Measurements from ENCODE around the gene MAPK9. TPM values are rescaled to one million over a fixed set of nuclear protein-coding genes. Genes with fewer than 3 reads are reported as not detected.

Gene MAPK9
- total RNA-seq, 1 experiment from 2014 or later = 38.6 TPM

DNA sequence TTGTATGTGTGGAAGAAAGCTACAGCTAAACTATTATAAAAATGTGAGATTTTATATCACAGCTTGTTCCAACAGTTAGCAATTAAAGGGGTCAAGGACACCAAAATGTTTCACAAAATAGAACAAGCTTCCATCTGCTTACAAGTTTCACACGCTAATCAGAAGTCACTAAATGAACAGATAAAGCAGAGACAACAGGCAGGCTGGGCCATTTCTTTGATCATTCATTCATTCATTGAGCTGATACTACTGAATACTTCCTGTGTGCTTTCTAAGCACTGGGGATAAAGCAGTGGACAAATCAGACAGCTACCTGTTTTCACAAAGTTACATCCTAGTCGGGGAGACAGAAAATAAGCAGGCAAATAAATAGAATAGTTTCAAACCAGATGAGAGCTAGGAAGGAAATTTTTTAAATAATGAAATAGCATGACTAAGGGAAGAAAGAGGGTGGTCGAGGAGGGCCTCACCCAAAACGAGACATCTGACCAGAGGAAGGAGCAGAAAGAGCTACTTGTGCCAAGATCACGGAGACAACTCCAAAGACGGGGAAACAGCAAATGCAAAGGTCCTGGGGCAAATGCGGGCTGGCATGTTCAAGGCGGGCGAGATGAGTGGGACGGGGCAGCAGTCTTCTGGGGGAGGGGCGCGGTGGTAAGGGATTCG, 1.2 kb downstream of the MAPK9 start:
- WGBS (ENCODE audit: extremely low coverage, insufficient read length, low lambda C conversion rate) = no CpG with 5 or more reads among the region's 13 CpGs

More for the DNA sequence above, 1.2 kb downstream of the MAPK9 start:
- no peak for DNase-seq
- no peak overlapping the region for H2BK5ac ChIP-seq (ENCODE audit: insufficient read length, low read length)
- no peak overlapping the region for H3K14ac ChIP-seq (ENCODE audit: insufficient read depth, low read length)
- peak overlapping the region; percentile 60 for H3K4me2 ChIP-seq (ENCODE audit: insufficient read depth, insufficient read length, low read length)
- no peak overlapping the region for H4K8ac ChIP-seq (replicated peaks; ENCODE audit: insufficient read length, low read depth, low read length)
- no peak overlapping the region for H2BK20ac ChIP-seq (ENCODE audit: low read depth, low read length, poor library complexity, severe bottlenecking)
- no peak overlapping the region for H3K18ac ChIP-seq (ENCODE audit: insufficient read length, low read depth, low read length)
- H3K79me1 ChIP-seq (ENCODE audit: insufficient read depth, low read depth, low read length, poor library complexity, severe bottlenecking) = peaks cover 4% of the 10 kb centered on the region
- no peaks in the 10 kb centered on the region for H4K20me1 ChIP-seq (ENCODE audit: control insufficient read depth, insufficient read depth, insufficient read length)
- no peak overlapping the region for H3K23ac ChIP-seq (ENCODE audit: insufficient read length, low read depth, low read length)
- no peaks in the 10 kb centered on the region; the same call in 1 of the 2 replicates for H3K27me3 Mint-ChIP-seq (ENCODE audit: low read depth)
- peaks cover 2% of the 10 kb centered on the region for H3K23me2 ChIP-seq (ENCODE audit: insufficient read length, low read depth, low read length, poor library complexity, severe bottlenecking)
- H2BK12ac ChIP-seq (ENCODE audit: insufficient read length, low read depth, low read length) = no peak overlapping the region
- H3T11ph ChIP-seq (ENCODE audit: low read length) = no peak overlapping the region
- H3K4me1 Mint-ChIP-seq = peaks cover 35 to 52% of the 10 kb centered on the region in 2 experiments
- H3K9me3 ChIP-seq (ENCODE audit: control insufficient read depth, low read depth, low read length) = no peaks in the 10 kb centered on the region
- H4K91ac ChIP-seq (ENCODE audit: insufficient read length, low read depth, low read length) = no peak overlapping the region
- no peaks in the 10 kb centered on the region for H3K27me3 ChIP-seq (ENCODE audit: insufficient read depth, low read length)
- no peak overlapping the region for H4K5ac ChIP-seq (ENCODE audit: insufficient read length, low read depth, low read length)
- H2AK5ac ChIP-seq (ENCODE audit: insufficient read length, low read length) = no peak overlapping the region
- no peak overlapping the region for H2BK120ac ChIP-seq (ENCODE audit: low read depth, low read length, poor library complexity, severe bottlenecking)
- TF ChIP-seq, protein P1, sequence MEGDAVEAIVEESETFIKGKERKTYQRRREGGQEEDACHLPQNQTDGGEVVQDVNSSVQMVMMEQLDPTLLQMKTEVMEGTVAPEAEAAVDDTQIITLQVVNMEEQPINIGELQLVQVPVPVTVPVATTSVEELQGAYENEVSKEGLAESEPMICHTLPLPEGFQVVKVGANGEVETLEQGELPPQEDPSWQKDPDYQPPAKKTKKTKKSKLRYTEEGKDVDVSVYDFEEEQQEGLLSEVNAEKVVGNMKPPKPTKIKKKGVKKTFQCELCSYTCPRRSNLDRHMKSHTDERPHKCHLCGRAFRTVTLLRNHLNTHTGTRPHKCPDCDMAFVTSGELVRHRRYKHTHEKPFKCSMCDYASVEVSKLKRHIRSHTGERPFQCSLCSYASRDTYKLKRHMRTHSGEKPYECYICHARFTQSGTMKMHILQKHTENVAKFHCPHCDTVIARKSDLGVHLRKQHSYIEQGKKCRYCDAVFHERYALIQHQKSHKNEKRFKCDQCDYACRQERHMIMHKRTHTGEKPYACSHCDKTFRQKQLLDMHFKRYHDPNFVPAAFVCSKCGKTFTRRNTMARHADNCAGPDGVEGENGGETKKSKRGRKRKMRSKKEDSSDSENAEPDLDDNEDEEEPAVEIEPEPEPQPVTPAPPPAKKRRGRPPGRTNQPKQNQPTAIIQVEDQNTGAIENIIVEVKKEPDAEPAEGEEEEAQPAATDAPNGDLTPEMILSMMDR (conservative IDR thresholded peaks at IDR 0.05) = no peak
- H3K79me2 ChIP-seq (ENCODE audit: insufficient read depth, low read length) = peaks cover 12% of the 10 kb centered on the region; the same call in 1 of the 2 replicates
- H3K27ac Mint-ChIP-seq = peak overlapping the region in 1 of 3 experiments; percentile 68; a peak in 1 of 7 replicates
- peaks cover 2% of the 10 kb centered on the region; the same call in 1 of the 2 replicates for H3K4me1 ChIP-seq (ENCODE audit: insufficient read depth, low read length)
- H3K27ac ChIP-seq (ENCODE audit: insufficient read length, low read depth, low read length) = no peak overlapping the region
- H3K4ac ChIP-seq (ENCODE audit: low read depth, low read length) = no peak overlapping the region
- H3K4me3 Mint-ChIP-seq = peak overlapping the region; percentile 76 to 85
- H3K56ac ChIP-seq (ENCODE audit: insufficient read length, low read depth, low read length) = no peak overlapping the region
- H3K36me3 Mint-ChIP-seq (ENCODE audit: insufficient read depth in 1 of 3, low read depth in 3 of 3) = peaks cover 23 to 28% (median 25%) of the 10 kb centered on the region in 3 experiments
- H2BK15ac ChIP-seq (ENCODE audit: low read depth, low read length) = no peak overlapping the region
- H3K9me3 Mint-ChIP-seq = peaks cover 0 to 4% of the 10 kb centered on the region in 2 experiments; a peak in 4 of 5 replicates
- no peak overlapping the region for H2AFZ ChIP-seq (ENCODE audit: low read length)
- H3K9ac ChIP-seq (ENCODE audit: extremely low read depth, insufficient read length, low read length) = no peak overlapping the region

Data from H9 (cell line).